ENCODE measurements around the gene CCNL1. TPM values are rescaled to one million over a fixed set of nuclear protein-coding genes. Genes with fewer than 3 reads are reported as not detected.
"Not testable (repeated sequence)": the region's sequence is repeated elsewhere in the genome, so short reads cannot be mapped to it uniquely, and the experiment has no call there.

Gene CCNL1
- 100 to 1,000 TPM in 4 of 10 donors, 10 to 100 TPM in 6; 58.7 to 162 (median 83.1) TPM for polyA plus RNA-seq (ENCODE audit: insufficient read length in 10 of 10)
- long read RNA-seq, donor 1, full-length matches to known transcripts = 14 of 14 reads
- long read RNA-seq, donor 1, partial matches to known transcripts = 0 of 14 reads
- long read RNA-seq, donor 1, other reads (novel, unspliced or antisense) = 0 of 14 reads
- long read RNA-seq, donor 2, full-length matches to known transcripts = 13 of 13 reads
- long read RNA-seq, donor 2, partial matches to known transcripts = 0 of 13 reads
- long read RNA-seq, donor 2, other reads (novel, unspliced or antisense) = 0 of 13 reads
- long read RNA-seq, donor 3 = 0 reads
- long read RNA-seq, donor 4, full-length matches to known transcripts = 7 of 7 reads
- long read RNA-seq, donor 4, partial matches to known transcripts = 0 of 7 reads
- long read RNA-seq, donor 4, other reads (novel, unspliced or antisense) = 0 of 7 reads
- long read RNA-seq, donor 5, full-length matches to known transcripts = 5 of 5 reads
- long read RNA-seq, donor 5, partial matches to known transcripts = 0 of 5 reads
- long read RNA-seq, donor 5, other reads (novel, unspliced or antisense) = 0 of 5 reads
- long read RNA-seq, donor 6, full-length matches to known transcripts = 15 of 20 reads
- long read RNA-seq, donor 6, partial matches to known transcripts = 5 of 20 reads
- long read RNA-seq, donor 6, other reads (novel, unspliced or antisense) = 0 of 20 reads
- long read RNA-seq, donor 7, full-length matches to known transcripts = 3 of 3 reads
- long read RNA-seq, donor 7, partial matches to known transcripts = 0 of 3 reads
- long read RNA-seq, donor 7, other reads (novel, unspliced or antisense) = 0 of 3 reads
- long read RNA-seq, donor 8, full-length matches to known transcripts = 9 of 9 reads
- long read RNA-seq, donor 8, partial matches to known transcripts = 0 of 9 reads
- long read RNA-seq, donor 8, other reads (novel, unspliced or antisense) = 0 of 9 reads
- long read RNA-seq, donor 9, partial matches to known transcripts = 0 of 1 reads
- long read RNA-seq, donor 9, other reads (novel, unspliced or antisense) = 0 of 1 reads

DNA sequence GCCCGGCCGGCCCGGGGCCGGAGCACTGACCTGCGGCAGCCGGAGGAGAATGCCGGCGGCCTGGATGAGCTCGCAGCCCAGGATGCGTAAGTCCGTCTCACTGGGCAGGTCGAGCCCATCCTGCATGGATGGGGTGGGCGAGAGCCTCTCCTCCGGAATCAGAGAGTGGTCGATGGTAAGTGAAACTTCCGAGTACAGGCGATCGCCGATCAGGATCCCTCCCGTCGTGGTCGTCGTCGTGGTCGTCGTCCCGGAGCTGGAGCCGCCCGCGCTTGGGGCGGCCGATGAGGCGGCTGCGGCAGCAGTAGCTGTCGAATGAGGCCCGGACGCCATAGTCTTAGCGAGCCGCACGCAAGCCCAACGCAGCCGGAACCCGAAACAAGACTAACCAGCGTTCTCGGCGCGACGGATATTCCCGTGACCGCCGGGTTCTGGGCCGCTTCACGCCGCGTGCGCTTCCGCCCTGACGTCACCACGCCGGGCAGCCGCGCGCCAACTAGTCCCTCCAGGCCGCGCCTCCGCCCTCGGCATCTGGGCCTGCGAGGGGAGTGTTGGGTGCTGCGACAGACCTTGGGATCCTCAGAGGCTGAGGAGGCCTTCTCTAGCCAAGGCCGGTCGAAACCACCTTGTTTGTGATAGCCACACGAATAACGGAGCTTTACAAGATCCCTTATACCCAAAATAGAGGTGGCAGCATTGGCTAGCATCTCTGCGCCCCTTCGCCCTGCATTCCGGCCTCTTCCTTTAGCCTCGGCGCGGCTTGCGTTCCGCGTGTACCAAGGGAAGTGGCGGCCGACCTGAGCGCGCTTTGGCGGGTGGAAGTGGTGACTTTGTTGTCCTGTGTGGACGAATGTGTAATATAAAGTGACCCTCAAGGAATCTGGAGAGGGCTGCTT, at the start of gene CCNL1:
Gene CCNL1, minus strand, starts transcription at position 386 of the 896 bp plus-strand sequence. Its CDS starts 53 bp downstream, at position 333.
- DNase-seq = peak; percentile 98 to 99 (median 98)

DNA sequence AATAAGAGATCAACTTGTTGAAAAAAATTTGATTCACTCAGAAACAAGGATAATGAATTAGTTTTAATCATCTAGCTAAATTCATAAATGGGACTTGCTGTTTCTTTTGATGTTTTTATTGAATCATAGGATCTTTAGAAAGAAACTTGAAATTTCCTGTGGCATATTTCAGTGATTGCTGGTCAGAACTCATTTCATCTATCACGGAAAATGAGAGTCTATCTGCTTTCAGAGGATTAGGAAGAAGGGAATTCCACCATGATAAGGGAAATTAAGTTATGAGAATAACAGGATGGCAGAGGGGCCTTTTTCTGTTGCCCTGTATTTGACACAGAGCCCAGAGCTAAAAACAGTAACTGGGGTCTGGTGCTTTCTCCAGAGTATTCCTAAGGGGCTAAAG, 44.9 kb upstream of the CCNL1 start:
- no peak for DNase-seq

DNA sequence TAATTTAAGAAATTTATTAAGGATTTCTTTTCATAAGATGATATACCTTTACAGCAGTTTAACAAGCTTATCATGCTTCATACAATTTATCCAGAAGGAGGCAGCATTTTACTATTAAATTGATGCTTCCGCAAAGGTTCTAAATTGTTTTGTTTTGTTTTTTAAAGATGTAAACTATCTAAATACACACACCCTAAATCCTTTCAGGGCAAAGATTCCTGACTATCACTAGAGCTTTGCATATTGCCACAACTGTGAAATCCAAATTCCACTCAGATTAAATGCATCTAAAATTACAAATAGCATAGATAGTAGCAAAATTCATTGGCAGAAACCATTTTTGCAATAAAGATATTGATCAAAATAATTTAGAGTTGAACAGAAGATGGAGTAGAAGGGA, 44.5 kb upstream of the CCNL1 start:
- peak; percentile 29 to 64 (median 32) for DNase-seq

DNA sequence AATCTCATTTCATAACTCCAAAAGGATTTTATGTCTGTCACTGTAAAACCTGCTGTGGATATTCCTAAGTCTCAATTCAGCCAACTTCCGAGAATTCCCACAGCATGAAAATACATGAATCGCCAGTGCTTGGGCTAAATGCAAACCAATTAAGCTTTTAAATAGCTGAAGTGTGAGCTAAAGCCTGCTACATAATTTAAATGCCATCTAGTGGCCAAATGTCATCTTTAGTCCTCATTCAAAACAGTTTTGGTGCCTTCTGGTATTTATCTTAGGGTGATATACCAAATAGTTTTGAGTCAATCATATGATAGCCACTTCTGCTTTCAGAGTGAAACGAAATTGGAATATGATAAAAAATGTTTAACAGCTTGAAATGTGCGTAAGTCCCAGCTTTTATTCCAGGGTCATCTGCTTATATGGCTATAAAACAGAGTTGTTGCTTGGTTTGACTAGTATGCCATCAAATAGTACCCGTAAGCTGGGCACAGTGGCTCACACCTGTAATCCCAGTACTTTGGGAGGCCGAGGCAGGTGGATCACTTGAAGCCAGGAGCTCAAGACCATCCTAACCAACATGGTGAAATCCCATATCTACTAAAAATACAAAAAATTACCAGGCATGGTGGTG, 41.8 kb upstream of the CCNL1 start:
- DNase-seq = peak; percentile 13 to 26 (median 17)

DNA sequence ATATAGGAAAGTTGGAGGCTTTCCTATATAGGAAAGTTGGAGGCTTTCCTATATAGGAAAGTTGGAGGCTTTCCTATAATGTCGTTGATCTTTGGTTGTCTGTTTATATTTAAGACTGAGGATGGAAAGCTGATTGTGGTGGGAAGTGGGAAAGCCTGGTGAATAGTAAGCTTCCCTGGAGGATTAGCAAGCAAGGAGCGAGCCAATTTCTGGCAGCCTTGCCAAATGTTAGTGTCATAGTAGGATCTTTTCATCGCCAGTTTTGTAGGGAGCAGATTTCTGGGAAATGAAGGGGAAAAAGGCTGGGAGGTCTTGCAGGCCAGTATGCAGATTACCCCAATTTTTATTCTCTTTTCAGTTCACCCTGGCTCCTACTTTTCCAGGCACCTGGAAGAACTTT, 39.9 kb upstream of the CCNL1 start:
- peak in 2 of 3 donors; percentile 12 to 17 for DNase-seq

DNA sequence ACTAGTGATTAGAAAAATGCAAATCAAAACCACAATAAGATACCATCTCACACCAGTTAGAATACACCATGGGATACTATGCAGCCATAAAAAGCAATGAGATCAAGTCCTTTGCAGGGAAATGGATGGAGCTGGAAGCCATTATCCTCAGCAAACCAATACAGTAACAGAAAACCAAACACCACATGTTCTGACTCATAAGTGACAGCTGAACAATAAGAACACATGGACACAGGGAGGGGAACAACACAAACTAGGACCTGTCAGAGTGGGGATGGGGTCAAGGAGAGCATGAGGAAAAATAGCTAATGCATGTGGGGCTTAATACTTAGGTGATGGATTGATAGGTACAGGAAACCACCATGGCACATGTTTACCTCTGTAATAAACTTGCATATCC, 36.0 kb upstream of the CCNL1 start:
- DNase-seq = no peak

DNA sequence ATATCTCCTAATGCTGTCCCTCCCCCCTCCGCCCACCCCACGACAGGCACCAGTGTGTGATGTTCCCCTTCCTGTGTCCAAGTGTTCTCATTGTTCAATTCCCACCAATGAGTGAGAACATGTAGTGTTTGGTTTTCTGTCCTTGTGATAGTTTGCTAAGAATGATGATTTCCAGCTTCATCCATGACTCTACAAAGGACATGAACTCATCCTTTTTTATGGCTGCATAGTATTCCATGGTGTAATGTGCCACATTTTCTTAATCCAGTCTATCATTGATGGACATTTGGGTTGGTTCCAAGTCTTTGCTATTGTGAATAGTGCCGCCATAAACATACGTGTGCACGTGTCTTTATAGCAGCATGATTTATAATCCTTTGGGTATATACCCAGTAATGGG, 31.2 kb upstream of the CCNL1 start:
- DNase-seq = not testable (repeated sequence)

DNA sequence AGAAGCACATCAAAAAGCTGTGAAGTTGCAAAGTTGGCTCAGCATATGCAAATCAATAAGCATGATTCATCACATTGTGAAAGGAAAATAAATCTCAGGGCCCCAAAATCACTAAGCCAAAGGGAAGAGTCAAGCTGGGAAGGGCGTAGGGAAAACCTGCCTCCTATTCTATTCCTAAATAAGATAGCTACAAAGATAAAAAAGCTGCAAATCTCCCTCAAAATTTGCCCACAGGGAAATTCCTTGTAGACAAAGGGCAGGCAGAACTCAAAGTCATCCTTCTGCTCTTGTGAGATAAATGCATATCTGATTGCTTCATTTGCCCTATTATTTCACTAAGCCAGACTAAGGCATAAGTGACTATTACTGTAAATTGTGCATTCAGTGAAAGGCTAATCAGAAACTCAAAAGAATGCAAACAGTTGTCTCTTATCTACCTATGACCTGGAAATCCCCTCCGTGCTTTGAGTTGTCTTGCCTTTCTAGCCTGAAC, 30.5 kb upstream of the CCNL1 start:
- no peak for DNase-seq

DNA sequence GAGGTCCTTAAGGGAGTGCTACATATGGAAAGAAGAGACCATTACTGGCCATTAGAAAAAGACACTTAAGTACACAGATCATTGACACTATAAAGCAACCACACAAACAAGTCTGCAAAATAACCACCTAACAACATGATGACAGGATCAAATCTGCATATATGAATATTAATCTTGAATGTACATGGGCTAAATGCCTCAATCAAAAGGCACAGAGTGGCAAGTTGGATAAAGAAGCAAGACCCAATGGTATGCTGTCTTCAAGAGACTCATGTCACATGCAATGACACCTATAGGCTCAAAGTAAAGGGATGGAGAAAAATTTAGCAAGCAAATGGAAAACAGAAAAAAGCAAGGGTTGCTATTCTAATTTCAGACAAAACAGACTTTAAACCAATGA, 28.4 kb upstream of the CCNL1 start:
- no peak for DNase-seq

DNA sequence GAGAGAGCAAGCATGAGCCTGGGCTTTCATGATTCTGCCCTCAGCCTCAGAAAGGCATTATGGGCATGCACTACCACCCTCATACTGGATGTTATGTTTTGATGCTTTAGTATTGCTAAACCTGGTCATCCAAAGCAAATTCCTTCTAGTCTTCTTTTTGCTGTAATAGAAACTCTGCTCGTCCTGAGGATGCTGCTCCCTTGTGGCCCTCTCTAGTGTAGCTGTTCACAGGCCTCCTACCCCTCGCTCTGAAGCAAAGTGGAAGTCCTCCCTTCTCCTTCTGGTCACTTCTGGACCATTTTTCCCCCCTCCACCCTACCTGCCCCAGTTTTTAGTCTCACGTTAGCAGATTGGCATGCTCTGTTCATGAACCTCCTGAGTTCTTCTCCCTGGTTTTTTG, 22.9 kb upstream of the CCNL1 start:
- no peak for DNase-seq

DNA sequence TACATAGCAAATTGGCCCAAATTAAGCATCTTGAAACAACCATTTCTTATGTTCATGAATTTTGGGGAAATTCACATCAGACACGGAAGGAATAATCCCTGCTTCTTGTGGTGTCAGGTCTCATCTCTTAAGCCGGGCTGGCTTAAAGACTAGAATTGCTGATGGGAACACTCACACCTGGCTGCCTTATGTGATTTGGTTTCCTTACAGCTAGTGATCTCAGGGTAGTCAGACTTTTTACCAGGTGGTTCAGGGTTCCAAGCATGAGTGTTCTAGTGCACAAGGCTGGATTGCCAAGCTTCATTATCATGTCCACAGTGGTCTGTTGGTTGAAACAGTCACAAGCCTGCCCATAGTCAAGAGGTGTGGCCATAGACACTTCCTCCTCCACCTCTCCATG, 20.3 kb upstream of the CCNL1 start:
- DNase-seq = no peak

DNA sequence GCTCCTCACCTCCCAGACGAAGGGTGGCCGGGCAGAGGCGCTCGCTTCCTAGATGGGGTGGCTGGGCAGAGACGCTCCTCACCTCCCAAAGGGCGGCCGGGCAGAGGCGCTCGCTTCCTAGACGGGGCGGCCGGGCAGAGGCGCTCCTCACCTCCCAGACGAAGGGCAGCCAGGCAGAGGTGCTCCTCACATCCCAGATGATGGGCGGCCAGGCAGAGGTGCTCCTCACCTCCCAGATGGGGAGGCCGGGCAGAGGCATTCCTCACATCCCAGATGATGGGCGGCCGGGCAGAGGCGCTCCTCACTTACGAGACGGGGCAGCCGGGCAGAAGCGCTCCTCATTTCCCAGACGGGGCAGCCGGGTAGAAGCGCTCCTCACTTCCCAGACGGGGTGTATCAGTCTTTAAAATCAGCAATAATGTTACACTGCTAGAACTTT, 19.4 kb upstream of the CCNL1 start:
- no peak for DNase-seq

DNA sequence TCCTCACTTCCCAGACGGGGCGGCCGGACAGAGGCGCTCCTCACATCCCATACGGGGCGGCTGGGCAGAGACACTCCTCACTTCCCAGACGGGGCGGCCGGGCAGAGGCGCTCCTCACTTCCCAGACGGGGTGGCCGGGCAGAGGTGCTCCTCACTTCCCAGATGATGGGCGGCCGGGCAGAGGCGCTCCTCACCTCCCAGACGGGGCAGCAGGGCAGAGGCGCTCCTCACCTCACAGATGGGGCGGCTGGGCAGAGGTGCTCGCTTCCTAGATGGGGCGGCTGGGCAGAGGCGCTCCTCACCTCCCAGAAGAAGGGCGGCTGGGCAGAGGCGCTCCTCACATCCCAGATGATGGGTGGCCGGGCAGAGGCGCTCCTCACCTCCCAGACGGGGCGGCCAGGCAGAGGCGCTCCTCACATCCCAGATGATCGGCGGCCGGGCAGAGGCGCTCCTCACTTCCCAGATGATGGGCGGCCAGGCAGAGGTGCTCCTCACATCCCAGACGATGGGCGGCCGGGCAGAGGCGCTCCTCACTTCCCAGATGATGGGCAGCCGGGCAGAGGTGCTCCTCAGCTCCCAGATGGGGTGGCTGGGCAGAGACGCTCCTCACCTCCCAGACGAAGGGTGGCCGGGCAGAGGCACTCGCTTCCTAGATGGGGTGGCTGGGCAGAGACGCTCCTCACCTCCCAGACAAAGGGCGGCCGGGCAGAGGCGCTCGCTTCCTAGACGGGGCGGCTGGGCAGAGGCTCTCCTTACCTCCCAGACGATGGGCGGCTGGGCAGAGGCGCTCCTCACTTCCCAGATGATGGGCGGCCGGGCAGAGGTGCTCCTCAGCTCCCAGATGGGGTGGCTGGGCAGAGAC, 18.8 kb upstream of the CCNL1 start:
- DNase-seq = not testable (repeated sequence)

DNA sequence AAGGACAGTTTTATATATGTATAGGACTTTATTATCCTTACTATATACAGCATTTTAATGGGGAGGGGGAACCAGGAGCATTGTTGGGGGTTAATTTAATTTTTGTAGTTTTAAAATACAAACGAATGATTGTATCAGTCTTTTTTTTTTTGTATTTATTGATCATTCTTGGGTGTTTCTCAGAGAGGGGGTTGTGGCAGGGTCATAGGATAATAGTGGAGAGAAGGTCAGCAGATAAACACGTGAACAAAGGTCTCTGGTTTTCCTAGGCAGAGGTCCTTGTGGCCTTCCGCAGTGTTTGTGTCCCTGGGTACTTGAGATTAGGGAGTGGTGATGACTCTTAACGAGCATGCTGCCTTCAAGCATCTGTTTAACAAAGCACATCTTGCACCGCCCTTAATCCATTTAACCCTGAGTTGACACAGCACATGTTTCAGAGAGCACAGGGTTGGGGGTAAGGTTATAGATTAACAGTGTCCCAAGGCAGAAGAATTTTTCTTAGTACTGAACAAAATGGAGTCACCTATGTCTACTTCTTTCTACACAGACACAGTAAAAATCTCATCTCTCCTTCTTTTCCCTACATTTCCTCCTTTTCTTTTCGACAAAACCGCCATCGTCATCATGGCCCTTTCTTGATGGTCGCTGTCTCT, 18.0 kb upstream of the CCNL1 start:
- not testable (repeated sequence) for DNase-seq

DNA sequence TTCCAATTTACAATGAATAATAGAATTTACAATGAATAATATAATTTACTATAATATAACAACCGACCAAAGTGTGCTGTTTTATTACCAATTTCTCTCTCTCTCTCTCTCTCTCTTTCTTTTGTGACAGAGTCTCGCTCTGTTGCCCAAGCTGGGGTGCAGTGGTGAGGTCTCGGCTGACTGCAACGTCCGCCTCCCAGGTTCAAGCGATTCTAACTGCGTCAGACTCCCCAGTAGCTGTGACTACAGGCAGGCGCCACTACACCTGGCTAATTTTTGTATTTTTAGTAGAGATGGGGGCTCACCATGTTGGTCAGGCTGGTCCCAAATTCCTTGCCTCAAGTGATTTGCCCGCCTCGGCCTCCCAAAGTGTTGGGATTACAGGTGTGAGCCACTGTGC, 17.0 kb upstream of the CCNL1 start:
- no peak for DNase-seq

DNA sequence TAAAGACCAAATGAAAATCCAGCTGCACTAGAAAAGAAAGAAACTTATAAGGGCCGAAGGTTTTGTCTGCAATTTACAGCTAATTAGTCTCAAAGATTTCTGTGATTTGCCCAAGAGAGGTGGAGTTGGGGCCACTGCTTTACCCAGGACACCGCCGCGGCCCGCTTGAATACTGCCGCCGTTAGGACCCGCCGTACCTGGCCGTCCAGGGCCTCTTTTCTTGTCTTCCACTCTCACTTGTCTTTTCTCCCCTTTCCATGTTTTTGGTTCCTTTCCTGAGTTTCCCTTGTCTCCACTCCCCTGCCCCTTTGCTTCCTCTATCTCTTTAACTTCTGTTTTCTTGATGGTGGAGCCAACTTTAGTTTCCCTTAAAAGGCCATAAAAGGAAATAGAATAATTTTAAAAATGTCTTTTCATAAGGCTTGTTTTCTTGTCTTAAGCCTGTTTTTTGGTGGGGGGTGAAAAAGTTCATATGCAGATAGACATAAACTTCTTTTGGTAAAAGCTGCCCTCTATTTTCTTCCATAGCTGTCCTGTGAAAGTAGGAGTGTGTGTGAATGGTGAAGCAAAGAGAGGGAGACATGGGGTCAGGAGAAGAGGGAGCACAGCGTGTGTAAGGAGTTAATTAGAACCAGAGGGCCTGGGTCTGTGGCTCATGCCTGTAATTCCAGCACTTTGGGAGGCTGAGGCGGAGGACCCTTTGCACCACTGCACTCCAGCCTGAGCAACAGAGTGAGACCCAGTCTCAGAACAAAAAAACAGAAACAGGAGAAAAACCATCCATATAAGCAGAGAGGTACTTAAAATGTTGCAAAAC, 16.0 kb upstream of the CCNL1 start:
- DNase-seq = peak; percentile 30 to 79 (median 37)

DNA sequence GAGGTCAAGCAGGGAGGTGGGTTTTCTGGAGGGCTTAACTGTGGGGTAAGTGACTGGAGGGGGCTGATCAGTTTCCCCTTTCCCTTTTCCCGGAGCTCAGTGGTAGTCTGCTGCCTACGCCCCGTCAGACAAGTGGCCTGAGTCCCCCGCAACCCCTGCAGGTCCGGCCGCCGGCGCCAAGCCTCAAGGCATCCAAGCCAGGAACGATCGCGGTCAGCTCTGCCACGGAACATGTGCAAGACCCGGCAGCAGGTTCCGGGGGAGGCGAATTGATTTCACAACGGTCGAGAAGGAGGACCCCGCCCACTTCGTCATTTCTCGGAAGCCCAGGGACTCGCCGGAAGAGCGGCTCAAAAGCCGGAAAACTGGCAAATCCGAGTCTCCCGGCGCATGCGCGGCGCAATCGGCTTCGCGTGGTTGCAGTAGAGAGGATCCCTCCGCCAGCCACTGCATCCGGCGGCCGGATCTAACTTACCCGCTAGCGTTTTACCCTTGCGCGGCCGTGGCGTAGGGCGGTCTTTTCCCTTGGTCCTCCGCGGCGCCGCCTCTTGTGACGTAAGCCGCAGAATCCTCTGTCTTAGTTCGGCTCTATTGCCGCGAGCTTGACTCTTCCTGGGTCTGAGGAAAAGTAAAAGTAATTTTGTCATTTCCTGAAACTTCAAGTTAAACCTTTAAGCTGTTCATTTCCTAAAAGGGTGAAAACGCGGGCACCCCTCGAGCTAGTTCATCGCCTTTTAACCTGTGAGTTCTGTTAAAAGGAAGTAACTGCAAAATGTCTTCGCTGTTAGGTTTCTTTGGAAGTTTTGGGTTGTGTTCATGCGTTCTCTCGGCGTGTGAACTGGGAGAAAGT, 14.9 kb upstream of the CCNL1 start:
- DNase-seq = peak; percentile 100

Data from muscle of back (tissue), 13 donors.